Right lobe of liver (tissue), 4 donors: ENCODE data around the gene TRIM17.

Experiments used
- CTCF ChIP-seq, 4 donors: fragments of 200-600 bp in 3 of 4; fragments of 450-650 bp in 1 of 4; IDR thresholded peaks; one replicate each; pipeline versions ENCODE4 v1.5.1 to v1.8.0; 2016 to 2022; ENCODE audit warnings: antibody characterized with exemption in 4 of 4, mild to moderate bottlenecking in 2 of 4
- POLR2A ChIP-seq: fragments of 450-650 bp; IDR thresholded peaks from one replicate; pipeline ENCODE4 v1.6.1; 2017; ENCODE audit warnings: antibody characterized with exemption, mild to moderate bottlenecking
- donor health status: DM: no; HTN: no; CAD: no.
- donor health status: DM: no; HTN: no; CAD: no.
- donor health status: DM: no; HTN: yes; CAD: no.

GRCh38 chr1:228371741-228372182, 44.9 kb downstream of the TRIM17 start:
- no peak for TF ChIP-seq CTCF (IDR thresholded peaks at IDR 0.05)
- TF ChIP-seq POLR2A: no peak
